Keratinocyte (primary cell): Measurements from ENCODE around the gene TTC28. TPM values are rescaled to one million over a fixed set of nuclear protein-coding genes. Genes with fewer than 3 reads are reported as not detected.

Source experiments
- DNase-seq: peaks from one replicate; pipeline ENCODE4 v3.0.0-alpha.2; 2011; ENCODE audit warnings: low read depth, missing footprints, low spot score
- FAIRE-seq: peaks from 2 replicates; lab custom pipeline; 2011; peaks lifted over from hg19 to GRCh38; lab: Jason Lieb, UNC
- H2AFZ ChIP-seq: 2 replicates; pipeline ENCODE4 v1.6.0; 2012; ENCODE audit warnings: low read length, control low read depth, inconsistent platforms; ENCODE audit not compliant: control insufficient read depth
- H3K27ac ChIP-seq: 2 replicates; pipeline ENCODE4 v1.5.1; 2011; ENCODE audit warnings: low read length; ENCODE audit not compliant: control insufficient read depth, insufficient read depth
- H3K27me3 ChIP-seq: 3 replicates; pipeline ENCODE4 v1.6.0; 2011; ENCODE audit warnings: low read length; ENCODE audit not compliant: control insufficient read depth, insufficient read depth; ENCODE audit errors: extremely low read depth
- H3K36me3 ChIP-seq, 2 experiments: 2 replicates in 1 of 2; 3 replicates in 1 of 2; pipeline ENCODE4 v1.5.1; 2011; ENCODE audit warnings: low read length in 2 of 2, mild to moderate bottlenecking in 1 of 2; ENCODE audit not compliant: control insufficient read depth in 2 of 2, insufficient read depth in 2 of 2; ENCODE audit errors: extremely low read depth in 1 of 2
- H3K4me1 ChIP-seq: 3 replicates; pipeline ENCODE4 v1.5.1; 2011; ENCODE audit warnings: low read length; ENCODE audit not compliant: control insufficient read depth, insufficient read depth; ENCODE audit errors: extremely low read depth
- H3K4me2 ChIP-seq: 3 replicates; pipeline ENCODE4 v1.6.0; 2011; ENCODE audit warnings: low read depth, low read length; ENCODE audit not compliant: control insufficient read depth, insufficient read depth; ENCODE audit errors: extremely low read depth
- H3K4me3 ChIP-seq, 3 experiments: fragments of 200-600 bp in 1 of 3; sonication (generic) in 1 of 3; 2 replicates in 2 of 3; 3 replicates in 1 of 3; pipeline ENCODE4 v1.5.1; 2011 to 2016; ENCODE audit warnings: low read length in 3 of 3, mild to moderate bottlenecking in 3 of 3, control low read depth in 2 of 3, inconsistent platforms in 1 of 3, low read depth in 1 of 3, mixed read lengths in 1 of 3, mixed run types in 1 of 3, moderate library complexity in 1 of 3; ENCODE audit not compliant: control insufficient read depth in 2 of 3, insufficient read depth in 2 of 3; ENCODE audit errors: extremely low read depth in 1 of 3
- H3K79me2 ChIP-seq: 2 replicates; pipeline ENCODE4 v1.6.0; 2012; ENCODE audit warnings: low read length; ENCODE audit not compliant: control insufficient read depth, insufficient read depth
- H3K9ac ChIP-seq: 3 replicates; pipeline ENCODE4 v1.6.0; 2011; ENCODE audit warnings: low read length; ENCODE audit not compliant: control insufficient read depth, insufficient read depth; ENCODE audit errors: extremely low read depth
- H3K9me1 ChIP-seq: 3 replicates; pipeline ENCODE4 v1.6.0; 2011; ENCODE audit warnings: low read length; ENCODE audit not compliant: control insufficient read depth, insufficient read depth; ENCODE audit errors: extremely low read depth
- H3K9me3 ChIP-seq: 2 replicates; pipeline ENCODE4 v1.5.1; 2012; ENCODE audit warnings: low read depth, low read length; ENCODE audit not compliant: control insufficient read depth
- H4K20me1 ChIP-seq: 3 replicates; pipeline ENCODE4 v1.6.0; 2011; ENCODE audit warnings: low read length; ENCODE audit not compliant: control insufficient read depth, insufficient read depth; ENCODE audit errors: extremely low read depth
- CTCF ChIP-seq, 3 experiments: IDR thresholded peaks in 1 of 3; conservative IDR thresholded peaks in 1 of 3; optimal IDR thresholded peaks in 1 of 3; 2 replicates in 2 of 3; 3 replicates in 1 of 3; pipeline versions ENCODE3 to v1.5.1; 2011; ENCODE audit warnings: low read length in 3 of 3, mild to moderate bottlenecking in 3 of 3, moderate library complexity in 2 of 3, control low read depth in 1 of 3, inconsistent platforms in 1 of 3; ENCODE audit not compliant: insufficient read depth in 2 of 3; ENCODE audit errors: extremely low read depth in 1 of 3
- EZH2 ChIP-seq: IDR thresholded peaks from one replicate; pipeline ENCODE4 v1.6.1; 2012; ENCODE audit warnings: inconsistent platforms, mild to moderate bottlenecking, low read length, moderate library complexity
- dilution Hi-C: fragments of 300-500 bp; cut with MboI; formaldehyde crosslinking; loops from one replicate; pipeline ENCODE4 v1.7.0; 2020; ENCODE audit warnings: low sequenced_read_pairs; ENCODE audit not compliant: extremely low pct_ligation_motif_present
- polyA plus RNA-seq, 5 experiments: library from polyadenylated mRNA; depleted of rRNA in 3 of 5; stranded (reverse) in 3 of 5; stranded (forward) in 1 of 5; unstranded in 1 of 5; fragments of >200 nt; gene quantifications; 1 replicate in 1 of 5; 2 replicates in 3 of 5; 3 replicates in 1 of 5; pipeline versions ENCODE4 v1.2.1 to v1.2.3, GENCODE V29; 2011 to 2012; ENCODE audit warnings: missing spikeins in 2 of 5, low read depth in 1 of 5, low replicate concordance in 1 of 5

The TTC28 gene
- polyA plus RNA-seq, 1 donor (not counting 4 experiments of a cell fraction or from before 2014, with no cell fraction given): 0.66 TPM

- no peaks in the 10 kb centered on the region for H3K9me3 ChIP-seq
- H3K9me1 ChIP-seq: no peaks in the 10 kb centered on the region
- no peak overlapping the region for H3K27ac ChIP-seq
- no peak for FAIRE-seq
- no peaks in the 10 kb centered on the region for H3K36me3 ChIP-seq
- no peaks in the 10 kb centered on the region for H4K20me1 ChIP-seq
- dilution Hi-C loops: no loop called here
- TF ChIP-seq EZH2 (no peak), CTCF (optimal IDR thresholded peaks at IDR 0.05 in 1 of 3, IDR thresholded peaks at IDR 0.05 in 1 of 3, conservative IDR thresholded peaks at IDR 0.05 in 1 of 3; ENCODE audit: extremely low read depth in 1 of 3, insufficient read depth in 2 of 3, low read length in 3 of 3) (no peak)
- no peak overlapping the region for H3K9ac ChIP-seq
- DNase-seq: no peak
- H3K79me2 ChIP-seq: no peaks in the 10 kb centered on the region
- H3K4me3 ChIP-seq: no peak overlapping the region
- H3K4me1 ChIP-seq: no peaks in the 10 kb centered on the region
- H3K27me3 ChIP-seq: no peaks in the 10 kb centered on the region
- no peak overlapping the region for H2AFZ ChIP-seq
- H3K4me2 ChIP-seq: no peak overlapping the region
These were observed 730.2 kb downstream of the TTC28 start for GRCh38 chr22:27949421-27949820.

DNA sequence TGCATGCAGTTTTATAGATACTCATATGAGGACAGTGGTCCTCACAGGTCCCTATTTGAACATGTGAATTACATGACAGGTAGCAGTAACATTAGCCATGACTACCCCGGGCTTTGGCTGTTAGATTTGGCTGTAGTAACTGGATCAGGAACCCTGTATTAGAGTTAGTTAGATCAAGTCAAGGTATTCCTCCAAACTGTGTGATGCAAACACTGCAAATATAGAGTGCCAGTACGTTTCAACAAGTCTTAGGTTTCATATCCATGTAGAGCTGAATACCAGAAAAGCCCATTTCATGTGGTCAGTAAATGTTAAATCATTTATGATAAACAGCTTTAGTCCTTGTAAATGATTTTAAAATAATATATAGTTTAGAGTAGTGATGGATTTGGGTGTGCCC is 731.1 kb downstream of the TTC28 start:
- H3K27ac ChIP-seq: no peak overlapping the region
- H2AFZ ChIP-seq: no peak overlapping the region
- dilution Hi-C loops: no loop called here
- no peak overlapping the region for H3K9ac ChIP-seq
- H3K4me3 ChIP-seq: no peak overlapping the region
- no peak overlapping the region for H3K4me2 ChIP-seq
- H3K9me3 ChIP-seq: no peaks in the 10 kb centered on the region
- H4K20me1 ChIP-seq: no peaks in the 10 kb centered on the region
- no peak for FAIRE-seq
- H3K36me3 ChIP-seq: no peaks in the 10 kb centered on the region
- no peak for TF ChIP-seq EZH2
- TF ChIP-seq CTCF (optimal IDR thresholded peaks at IDR 0.05 in 1 of 3, IDR thresholded peaks at IDR 0.05 in 1 of 3, conservative IDR thresholded peaks at IDR 0.05 in 1 of 3; ENCODE audit: extremely low read depth in 1 of 3, insufficient read depth in 2 of 3, low read length in 3 of 3): no peak
- H3K9me1 ChIP-seq: no peaks in the 10 kb centered on the region
- no peaks in the 10 kb centered on the region for H3K79me2 ChIP-seq
- H3K27me3 ChIP-seq: no peaks in the 10 kb centered on the region
- DNase-seq: no peak
- no peaks in the 10 kb centered on the region for H3K4me1 ChIP-seq
